ENCODE results near the gene SBNO2. TPM values are rescaled to one million over a fixed set of nuclear protein-coding genes. Genes with fewer than 3 reads are reported as not detected.

The SBNO2 gene
- polyA plus RNA-seq, 3 donors: 0.71 to 75.0 (median 2.6) TPM

DNA sequence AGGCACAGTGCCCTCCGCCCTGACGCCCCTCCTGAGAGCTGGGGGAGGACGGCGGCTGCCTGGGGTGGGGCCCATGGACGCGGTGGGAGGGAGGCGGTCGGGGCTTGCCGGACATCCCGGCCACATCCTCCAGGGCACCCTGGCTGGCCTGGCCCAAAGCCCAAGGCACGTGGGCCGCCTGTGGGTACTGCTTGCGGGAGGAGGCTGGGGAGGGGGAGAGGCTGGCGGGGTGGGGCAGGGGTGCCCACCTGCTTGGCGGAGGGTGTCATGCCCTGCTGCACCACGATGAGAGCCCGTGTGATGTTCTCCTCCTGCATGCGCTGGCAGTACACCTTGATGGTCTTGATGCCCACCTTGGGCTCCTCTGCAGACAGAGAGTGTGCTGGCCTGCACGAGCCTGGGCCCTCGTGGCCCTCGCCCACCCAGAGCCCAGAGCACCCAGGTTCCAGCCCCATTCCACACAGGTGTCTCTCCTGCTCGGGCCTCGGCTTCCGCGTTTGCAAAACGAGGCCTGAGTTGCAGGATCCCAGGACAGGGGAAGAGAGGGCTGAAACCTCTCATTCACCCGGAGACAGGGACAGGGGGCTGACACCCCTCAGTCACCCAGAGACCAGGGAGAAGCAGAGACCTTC lies 82.4 kb downstream of the SBNO2 start:
- Mint-ChIP-seq H3K36me3 (peaks cover 25 to 47% of the 10 kb centered on the region in 2 donors), H3K27ac (no peak overlapping the region), H3K4me1 (peaks cover 62% of the 10 kb centered on the region), H3K4me3 (no peak overlapping the region), H3K9me3 (no peaks in the 10 kb centered on the region), H3K27me3 (ENCODE audit: low read depth in 3 of 3) (peaks cover 0 to 2% (median 0%) of the 10 kb centered on the region in 3 donors)
- H3K27ac ChIP-seq (ENCODE audit: low read depth in 1 of 2, low read length in 2 of 2): no peak overlapping the region
- no peak overlapping the region for H2AFZ ChIP-seq (ENCODE audit: insufficient read depth, low read depth, low read length, poor library complexity, severe bottlenecking)
- no peak overlapping the region for H3K4me3 ChIP-seq (replicated peaks in 1 of 3; ENCODE audit: low read depth in 2 of 3, low read length in 3 of 3)
- H3K9ac ChIP-seq (ENCODE audit: insufficient read depth, low read length, poor library complexity, severe bottlenecking): no peak overlapping the region
- H3K4me1 ChIP-seq (ENCODE audit: control insufficient read depth in 1 of 2, insufficient read depth in 2 of 2, low read length in 2 of 2): peaks cover 61 to 71% of the 10 kb centered on the region in 2 donors
- DNase-seq: no peak
- intact Hi-C loops (cut with micrococcal nuclease): no loop called here
- TF ChIP-seq, protein P1, sequence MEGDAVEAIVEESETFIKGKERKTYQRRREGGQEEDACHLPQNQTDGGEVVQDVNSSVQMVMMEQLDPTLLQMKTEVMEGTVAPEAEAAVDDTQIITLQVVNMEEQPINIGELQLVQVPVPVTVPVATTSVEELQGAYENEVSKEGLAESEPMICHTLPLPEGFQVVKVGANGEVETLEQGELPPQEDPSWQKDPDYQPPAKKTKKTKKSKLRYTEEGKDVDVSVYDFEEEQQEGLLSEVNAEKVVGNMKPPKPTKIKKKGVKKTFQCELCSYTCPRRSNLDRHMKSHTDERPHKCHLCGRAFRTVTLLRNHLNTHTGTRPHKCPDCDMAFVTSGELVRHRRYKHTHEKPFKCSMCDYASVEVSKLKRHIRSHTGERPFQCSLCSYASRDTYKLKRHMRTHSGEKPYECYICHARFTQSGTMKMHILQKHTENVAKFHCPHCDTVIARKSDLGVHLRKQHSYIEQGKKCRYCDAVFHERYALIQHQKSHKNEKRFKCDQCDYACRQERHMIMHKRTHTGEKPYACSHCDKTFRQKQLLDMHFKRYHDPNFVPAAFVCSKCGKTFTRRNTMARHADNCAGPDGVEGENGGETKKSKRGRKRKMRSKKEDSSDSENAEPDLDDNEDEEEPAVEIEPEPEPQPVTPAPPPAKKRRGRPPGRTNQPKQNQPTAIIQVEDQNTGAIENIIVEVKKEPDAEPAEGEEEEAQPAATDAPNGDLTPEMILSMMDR (IDR thresholded peaks at IDR 0.05): no peak
- no peaks in the 10 kb centered on the region for H3K9me3 ChIP-seq (replicated peaks in 1 of 2; ENCODE audit: control insufficient read depth in 1 of 2, insufficient read depth in 1 of 2, low read length in 2 of 2)
- H4K20me1 ChIP-seq (ENCODE audit: insufficient read depth, low read length): peaks cover 67% of the 10 kb centered on the region
- H3K4me2 ChIP-seq (replicated peaks; ENCODE audit: extremely low read depth, low read length, poor library complexity, severe bottlenecking): no peak overlapping the region
- peaks cover 50% of the 10 kb centered on the region for H3K79me2 ChIP-seq (ENCODE audit: insufficient read depth, low read length)
- H3K27me3 ChIP-seq (ENCODE audit: control insufficient read depth in 2 of 2, insufficient read depth in 2 of 2, low read length in 2 of 2): no peaks in the 10 kb centered on the region
- 85% methylated on average over 18 of the region's 27 CpGs for WGBS (ENCODE audit: insufficient coverage)
- peaks cover 44% of the 10 kb centered on the region in 2 donors for H3K36me3 ChIP-seq (replicated peaks in 1 of 2; ENCODE audit: control insufficient read depth in 1 of 2, insufficient read depth in 2 of 2, low read length in 2 of 2)

DNA sequence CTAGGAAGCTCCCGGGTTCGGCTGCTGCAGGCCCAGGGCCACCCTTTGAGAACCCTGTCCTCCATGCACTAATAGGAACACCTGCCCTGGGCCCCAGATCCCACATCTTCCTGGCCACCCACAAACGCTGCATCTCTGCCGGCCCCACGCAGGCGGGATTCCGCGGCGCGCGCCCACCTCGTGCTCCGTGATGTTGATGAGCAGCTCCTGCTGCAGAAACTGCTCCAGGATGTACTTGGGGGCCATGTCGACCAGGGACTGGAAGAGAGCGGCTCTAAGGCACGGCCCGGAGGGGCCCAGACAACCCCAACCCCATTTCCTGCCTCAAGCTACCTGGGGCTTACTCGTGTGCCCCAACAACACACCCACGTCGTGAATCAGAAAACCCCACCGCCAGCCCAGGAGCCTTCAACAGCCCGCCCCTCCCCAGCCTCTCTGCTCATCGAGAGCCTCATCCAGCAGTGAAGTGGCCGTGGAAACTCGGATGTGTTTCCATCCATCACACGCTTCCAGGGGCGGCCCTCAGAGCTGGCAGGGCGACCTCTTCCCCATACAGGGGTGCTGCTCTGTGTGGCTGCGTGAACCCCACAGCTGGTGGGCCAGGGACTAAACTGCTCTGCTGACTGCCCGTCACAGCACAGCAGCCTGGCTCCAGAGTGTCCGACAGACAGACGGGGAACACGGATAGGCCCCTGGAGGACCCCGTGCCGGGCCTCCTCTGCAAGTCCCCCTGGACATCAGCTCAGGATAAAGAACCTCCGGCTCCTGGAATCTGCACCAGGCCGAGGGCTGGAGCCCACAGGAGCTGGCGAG lies 83.1 kb downstream of the SBNO2 start:
- no peak overlapping the region for H3K4me3 Mint-ChIP-seq
- Histone ChIP-seq H2AFZ (ENCODE audit: insufficient read depth, low read depth, low read length, poor library complexity, severe bottlenecking) (no peak overlapping the region), H3K27ac (ENCODE audit: low read depth in 1 of 2, low read length in 2 of 2) (no peak overlapping the region), H3K36me3 (replicated peaks in 1 of 2; ENCODE audit: control insufficient read depth in 1 of 2, insufficient read depth in 2 of 2, low read length in 2 of 2) (peaks cover 51% of the 10 kb centered on the region in 2 donors), H3K4me3 (replicated peaks in 1 of 3; ENCODE audit: low read depth in 2 of 3, low read length in 3 of 3) (no peak overlapping the region), H3K4me1 (ENCODE audit: control insufficient read depth in 1 of 2, insufficient read depth in 2 of 2, low read length in 2 of 2) (peaks cover 68 to 76% of the 10 kb centered on the region in 2 donors), H3K4me2 (replicated peaks; ENCODE audit: extremely low read depth, low read length, poor library complexity, severe bottlenecking) (no peak overlapping the region), H4K20me1 (ENCODE audit: insufficient read depth, low read length) (peaks cover 74% of the 10 kb centered on the region), H3K9ac (ENCODE audit: insufficient read depth, low read length, poor library complexity, severe bottlenecking) (no peak overlapping the region), H3K27me3 (ENCODE audit: control insufficient read depth in 2 of 2, insufficient read depth in 2 of 2, low read length in 2 of 2) (no peaks in the 10 kb centered on the region), H3K79me2 (ENCODE audit: insufficient read depth, low read length) (peaks cover 57% of the 10 kb centered on the region), H3K9me3 (replicated peaks in 1 of 2; ENCODE audit: control insufficient read depth in 1 of 2, insufficient read depth in 1 of 2, low read length in 2 of 2) (no peaks in the 10 kb centered on the region)
- peak overlapping the region in 1 of 7 donors; percentile 19 for H3K27ac Mint-ChIP-seq
- H3K9me3 Mint-ChIP-seq: no peaks in the 10 kb centered on the region
- intact Hi-C loops (cut with micrococcal nuclease): no loop called here
- H3K36me3 Mint-ChIP-seq: peaks cover 29 to 52% of the 10 kb centered on the region in 2 donors
- WGBS (ENCODE audit: insufficient coverage): 96% methylated on average over 38 of the region's 38 CpGs
- TF ChIP-seq, protein P1 (IDR thresholded peaks at IDR 0.05): no peak
- DNase-seq: no peak
- peaks cover 68% of the 10 kb centered on the region for H3K4me1 Mint-ChIP-seq
- peaks cover 0 to 2% (median 0%) of the 10 kb centered on the region in 3 donors for H3K27me3 Mint-ChIP-seq (ENCODE audit: low read depth in 3 of 3)
